ENCODE measurements around the gene HYI.

The HYI gene

DNA sequence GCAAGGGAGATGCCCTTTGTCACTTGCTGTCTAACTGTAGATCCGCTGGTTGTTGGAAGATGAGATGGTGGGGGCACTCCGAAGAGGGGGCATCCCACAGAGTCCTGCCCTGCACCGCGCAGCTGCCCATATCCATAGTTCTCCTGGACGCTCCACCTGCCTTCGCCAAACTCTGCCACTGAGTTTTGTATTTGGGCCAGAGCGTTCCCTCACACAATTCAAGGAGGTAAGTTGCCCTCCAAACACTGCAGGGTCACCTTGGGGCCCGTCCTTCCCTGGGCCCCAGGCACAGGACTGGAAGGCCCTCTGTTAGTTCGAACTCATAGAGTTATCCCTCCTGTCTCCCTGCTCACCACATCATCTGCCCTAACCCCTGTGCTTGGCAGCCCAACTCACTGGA lies 22.1 kb downstream of the HYI start:
- H3K9ac ChIP-seq (ENCODE audit: low read length) = no peak overlapping the region
- no peaks in the 10 kb centered on the region for H4K20me1 ChIP-seq (ENCODE audit: low read depth, low read length)
- no peak for TF ChIP-seq EZH2phosphoT487 (conservative IDR thresholded peaks at IDR 0.05; ENCODE audit: low read length)
- TF ChIP-seq, protein P1, sequence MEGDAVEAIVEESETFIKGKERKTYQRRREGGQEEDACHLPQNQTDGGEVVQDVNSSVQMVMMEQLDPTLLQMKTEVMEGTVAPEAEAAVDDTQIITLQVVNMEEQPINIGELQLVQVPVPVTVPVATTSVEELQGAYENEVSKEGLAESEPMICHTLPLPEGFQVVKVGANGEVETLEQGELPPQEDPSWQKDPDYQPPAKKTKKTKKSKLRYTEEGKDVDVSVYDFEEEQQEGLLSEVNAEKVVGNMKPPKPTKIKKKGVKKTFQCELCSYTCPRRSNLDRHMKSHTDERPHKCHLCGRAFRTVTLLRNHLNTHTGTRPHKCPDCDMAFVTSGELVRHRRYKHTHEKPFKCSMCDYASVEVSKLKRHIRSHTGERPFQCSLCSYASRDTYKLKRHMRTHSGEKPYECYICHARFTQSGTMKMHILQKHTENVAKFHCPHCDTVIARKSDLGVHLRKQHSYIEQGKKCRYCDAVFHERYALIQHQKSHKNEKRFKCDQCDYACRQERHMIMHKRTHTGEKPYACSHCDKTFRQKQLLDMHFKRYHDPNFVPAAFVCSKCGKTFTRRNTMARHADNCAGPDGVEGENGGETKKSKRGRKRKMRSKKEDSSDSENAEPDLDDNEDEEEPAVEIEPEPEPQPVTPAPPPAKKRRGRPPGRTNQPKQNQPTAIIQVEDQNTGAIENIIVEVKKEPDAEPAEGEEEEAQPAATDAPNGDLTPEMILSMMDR (IDR thresholded peaks at IDR 0.05; ENCODE audit: insufficient read depth, low read length, poor library complexity, severe bottlenecking) = no peak
- H3K27me3 ChIP-seq (ENCODE audit: low read length) = no peaks in the 10 kb centered on the region
- H3K4me2 ChIP-seq (ENCODE audit: low read depth, low read length, poor library complexity, severe bottlenecking) = no peak overlapping the region
- H2AFZ ChIP-seq (ENCODE audit: low read depth, low read length, severe bottlenecking) = no peak overlapping the region
- no peaks in the 10 kb centered on the region for H3K36me3 ChIP-seq (ENCODE audit: low read length)
- H3K9me2 ChIP-seq (replicated peaks; ENCODE audit: insufficient read depth, low read length) = no peaks in the 10 kb centered on the region
- no peaks in the 10 kb centered on the region for H3K79me2 ChIP-seq (ENCODE audit: insufficient read depth, low read length)
- no peak overlapping the region for H3K4me3 ChIP-seq (ENCODE audit: insufficient read depth, low read length, poor library complexity, severe bottlenecking)
- H3K27ac ChIP-seq (ENCODE audit: low read depth, low read length) = no peak overlapping the region
- no peaks in the 10 kb centered on the region for H3F3A ChIP-seq (ENCODE audit: insufficient read depth)
- H3K9me3 ChIP-seq (ENCODE audit: insufficient read depth, low read length) = no peaks in the 10 kb centered on the region

DNA sequence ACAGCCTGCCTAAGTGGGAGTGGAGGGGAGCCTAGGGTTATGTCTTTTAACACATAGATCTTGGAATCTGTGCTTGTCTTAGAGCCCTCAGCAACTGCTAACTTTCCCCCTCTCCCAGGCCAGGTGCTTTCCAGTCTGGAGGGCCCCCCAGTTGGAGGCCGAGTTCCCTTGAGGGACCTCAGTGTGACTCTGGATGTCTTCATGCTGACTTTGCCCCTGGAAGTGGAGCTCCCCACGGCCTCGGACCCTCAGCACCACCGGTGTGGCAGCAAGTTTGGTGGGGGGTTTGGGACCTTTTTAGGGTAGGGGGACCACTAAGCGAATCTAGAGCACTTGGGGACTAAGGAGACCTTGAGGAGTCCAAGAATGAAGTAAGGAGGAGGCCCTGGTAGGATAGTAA lies 22.9 kb downstream of the HYI start:
- TF ChIP-seq EZH2phosphoT487 (conservative IDR thresholded peaks at IDR 0.05; ENCODE audit: low read length) = no peak
- TF ChIP-seq, protein P1 (IDR thresholded peaks at IDR 0.05; ENCODE audit: insufficient read depth, low read length, poor library complexity, severe bottlenecking) = no peak
- Histone ChIP-seq H3K9me3 (ENCODE audit: insufficient read depth, low read length) (no peaks in the 10 kb centered on the region), H3F3A (ENCODE audit: insufficient read depth) (no peaks in the 10 kb centered on the region), H3K27me3 (ENCODE audit: low read length) (no peaks in the 10 kb centered on the region), H3K9me2 (replicated peaks; ENCODE audit: insufficient read depth, low read length) (no peaks in the 10 kb centered on the region), H3K79me2 (ENCODE audit: insufficient read depth, low read length) (no peaks in the 10 kb centered on the region), H3K9ac (ENCODE audit: low read length) (no peak overlapping the region), H2AFZ (ENCODE audit: low read depth, low read length, severe bottlenecking) (no peak overlapping the region), H4K20me1 (ENCODE audit: low read depth, low read length) (no peaks in the 10 kb centered on the region), H3K4me3 (ENCODE audit: insufficient read depth, low read length, poor library complexity, severe bottlenecking) (no peak overlapping the region), H3K4me2 (ENCODE audit: low read depth, low read length, poor library complexity, severe bottlenecking) (no peak overlapping the region), H3K36me3 (ENCODE audit: low read length) (no peaks in the 10 kb centered on the region), H3K27ac (ENCODE audit: low read depth, low read length) (no peak overlapping the region)

DNA sequence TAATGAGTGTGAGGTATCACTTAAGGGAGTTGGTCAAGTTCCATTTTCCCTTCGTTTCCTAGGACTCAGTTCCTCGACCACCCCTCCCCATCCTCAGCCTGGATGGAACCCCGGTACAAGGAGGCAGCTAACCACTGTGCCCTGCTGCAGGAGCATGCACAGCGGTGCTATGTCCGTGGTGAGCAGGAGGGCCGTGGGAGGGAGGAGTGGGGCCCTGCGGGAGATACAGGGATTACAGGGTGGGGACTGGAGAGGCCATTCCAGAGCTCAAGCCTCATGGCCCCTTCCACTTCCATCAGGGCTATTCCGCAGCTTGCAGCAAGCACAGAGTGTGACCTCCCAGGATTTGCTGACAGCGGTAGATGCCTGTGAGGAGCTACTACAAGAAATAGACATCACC lies 25.8 kb downstream of the HYI start:
- TF ChIP-seq, protein P1 (IDR thresholded peaks at IDR 0.05; ENCODE audit: insufficient read depth, low read length, poor library complexity, severe bottlenecking) = no peak
- no peak for TF ChIP-seq EZH2phosphoT487 (conservative IDR thresholded peaks at IDR 0.05; ENCODE audit: low read length)
- Histone ChIP-seq H4K20me1 (ENCODE audit: low read depth, low read length) (no peaks in the 10 kb centered on the region), H2AFZ (ENCODE audit: low read depth, low read length, severe bottlenecking) (no peak overlapping the region), H3K9ac (ENCODE audit: low read length) (no peak overlapping the region), H3K9me2 (replicated peaks; ENCODE audit: insufficient read depth, low read length) (no peaks in the 10 kb centered on the region), H3K4me2 (ENCODE audit: low read depth, low read length, poor library complexity, severe bottlenecking) (no peak overlapping the region), H3K27me3 (ENCODE audit: low read length) (no peaks in the 10 kb centered on the region), H3F3A (ENCODE audit: insufficient read depth) (no peaks in the 10 kb centered on the region), H3K79me2 (ENCODE audit: insufficient read depth, low read length) (no peaks in the 10 kb centered on the region), H3K36me3 (ENCODE audit: low read length) (no peaks in the 10 kb centered on the region), H3K4me3 (ENCODE audit: insufficient read depth, low read length, poor library complexity, severe bottlenecking) (no peak overlapping the region), H3K9me3 (ENCODE audit: insufficient read depth, low read length) (no peaks in the 10 kb centered on the region), H3K27ac (ENCODE audit: low read depth, low read length) (no peak overlapping the region)
